Measurements from ENCODE around the gene TTLL11.

The TTLL11 gene

GRCh38 chr9:122058709-122059108 is 34.4 kb downstream of the TTLL11 start:
- Histone ChIP-seq H3K4me1 (ENCODE audit: control insufficient read depth, insufficient read depth, low read length) (no peaks in the 10 kb centered on the region), H3K36me3 (ENCODE audit: control insufficient read depth, insufficient read depth, low read length) (no peaks in the 10 kb centered on the region), H3K9ac (ENCODE audit: low read length) (no peak overlapping the region), H3K27me3 (ENCODE audit: control insufficient read depth, insufficient read depth, low read length) (no peaks in the 10 kb centered on the region), H3K27ac (ENCODE audit: low read depth, low read length) (no peak overlapping the region), H3K4me3 (ENCODE audit: low read length) (no peak overlapping the region)

- Histone ChIP-seq H3K27me3 (ENCODE audit: control insufficient read depth, insufficient read depth, low read length) (no peaks in the 10 kb centered on the region), H3K27ac (ENCODE audit: low read depth, low read length) (no peak overlapping the region), H3K36me3 (ENCODE audit: control insufficient read depth, insufficient read depth, low read length) (no peaks in the 10 kb centered on the region), H3K4me3 (ENCODE audit: low read length) (no peak overlapping the region), H3K4me1 (ENCODE audit: control insufficient read depth, insufficient read depth, low read length) (no peaks in the 10 kb centered on the region), H3K9ac (ENCODE audit: low read length) (no peak overlapping the region)
Measured at GRCh38 chr9:122058051-122058450, 35.1 kb downstream of the TTLL11 start.

- Histone ChIP-seq H3K9ac (ENCODE audit: low read length) (no peak overlapping the region), H3K27me3 (ENCODE audit: control insufficient read depth, insufficient read depth, low read length) (no peaks in the 10 kb centered on the region), H3K4me1 (ENCODE audit: control insufficient read depth, insufficient read depth, low read length) (no peaks in the 10 kb centered on the region), H3K36me3 (ENCODE audit: control insufficient read depth, insufficient read depth, low read length) (no peaks in the 10 kb centered on the region), H3K27ac (ENCODE audit: low read depth, low read length) (no peak overlapping the region), H3K4me3 (ENCODE audit: low read length) (no peak overlapping the region)
Measured at GRCh38 chr9:122057211-122057610, 35.9 kb downstream of the TTLL11 start.

- no peaks in the 10 kb centered on the region for H3K27me3 ChIP-seq (ENCODE audit: control insufficient read depth, insufficient read depth, low read length)
- no peak overlapping the region for H3K27ac ChIP-seq (ENCODE audit: low read depth, low read length)
- no peaks in the 10 kb centered on the region for H3K36me3 ChIP-seq (ENCODE audit: control insufficient read depth, insufficient read depth, low read length)
- no peak overlapping the region for H3K4me3 ChIP-seq (ENCODE audit: low read length)
- no peaks in the 10 kb centered on the region for H3K4me1 ChIP-seq (ENCODE audit: control insufficient read depth, insufficient read depth, low read length)
- H3K9ac ChIP-seq (ENCODE audit: low read length) = no peak overlapping the region
Measured at GRCh38 chr9:122056484-122056883, 36.6 kb downstream of the TTLL11 start.

DNA sequence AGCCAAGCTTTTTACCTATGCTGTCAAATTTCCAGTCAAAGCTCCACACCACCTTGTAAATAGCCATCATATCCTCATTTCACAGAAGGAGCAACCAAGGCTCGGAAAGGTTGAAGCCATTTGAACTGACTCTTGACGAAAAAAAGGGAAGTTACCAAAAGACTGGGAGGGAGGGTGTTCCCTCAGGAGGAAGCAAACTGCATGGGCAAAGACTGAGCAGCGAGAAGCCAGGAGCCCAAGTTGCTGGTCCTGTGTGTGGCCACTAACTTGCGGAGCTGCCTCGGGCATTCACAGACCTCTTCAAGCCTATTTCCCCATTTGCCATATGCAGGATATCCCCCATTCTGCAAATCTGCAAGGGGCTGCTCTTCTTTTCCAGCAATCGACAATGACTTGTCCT is 37.4 kb downstream of the TTLL11 start:
- Histone ChIP-seq H3K4me1 (ENCODE audit: control insufficient read depth, insufficient read depth, low read length) (no peaks in the 10 kb centered on the region), H3K4me3 (ENCODE audit: low read length) (no peak overlapping the region), H3K27me3 (ENCODE audit: control insufficient read depth, insufficient read depth, low read length) (no peaks in the 10 kb centered on the region), H3K9ac (ENCODE audit: low read length) (no peak overlapping the region), H3K36me3 (ENCODE audit: control insufficient read depth, insufficient read depth, low read length) (no peaks in the 10 kb centered on the region), H3K27ac (ENCODE audit: low read depth, low read length) (no peak overlapping the region)

DNA sequence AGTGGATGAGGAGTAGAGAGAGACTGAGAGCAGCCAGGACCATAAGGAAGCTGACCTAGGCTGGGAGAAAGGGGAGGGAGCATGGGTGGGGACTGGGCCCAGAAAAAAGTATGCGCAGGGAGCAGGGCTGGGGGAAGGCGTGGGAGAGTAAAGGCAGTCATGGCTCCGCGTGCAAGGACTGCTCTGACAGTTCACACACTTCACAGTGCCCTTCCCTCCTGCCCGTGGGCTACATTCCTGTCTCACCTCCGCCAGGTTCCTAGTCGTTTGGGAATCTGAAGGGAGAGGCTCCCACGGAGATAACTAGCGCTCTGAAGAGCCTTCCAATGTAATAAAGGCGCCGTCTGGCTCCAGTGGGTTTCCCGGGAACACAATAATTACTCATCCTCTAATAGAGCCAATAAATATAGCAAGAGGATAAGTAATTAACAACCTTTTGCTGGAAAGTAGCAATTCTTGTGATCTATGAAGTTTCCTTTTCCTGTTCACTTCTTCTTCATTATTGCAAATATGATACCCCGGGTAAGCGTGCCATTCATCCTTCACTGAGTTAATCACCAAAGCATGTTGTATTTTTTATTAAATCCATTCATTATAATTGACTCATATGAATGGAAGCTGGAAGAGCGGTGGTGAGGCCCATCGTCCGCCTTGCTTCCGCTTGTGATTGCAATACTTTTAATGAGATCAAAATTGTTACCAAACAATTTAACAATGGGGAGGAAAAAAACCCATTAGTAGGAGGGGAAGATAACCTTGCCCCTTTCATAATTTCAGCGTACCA is 39.3 kb downstream of the TTLL11 start:
- H3K27me3 ChIP-seq (ENCODE audit: control insufficient read depth, insufficient read depth, low read length) = no peaks in the 10 kb centered on the region
- no peak overlapping the region for H3K27ac ChIP-seq (ENCODE audit: low read depth, low read length)
- H3K4me3 ChIP-seq (ENCODE audit: low read length) = no peak overlapping the region
- H3K36me3 ChIP-seq (ENCODE audit: control insufficient read depth, insufficient read depth, low read length) = no peaks in the 10 kb centered on the region
- H3K4me1 ChIP-seq (ENCODE audit: control insufficient read depth, insufficient read depth, low read length) = peaks cover 3% of the 10 kb centered on the region
- no peak overlapping the region for H3K9ac ChIP-seq (ENCODE audit: low read length)

DNA sequence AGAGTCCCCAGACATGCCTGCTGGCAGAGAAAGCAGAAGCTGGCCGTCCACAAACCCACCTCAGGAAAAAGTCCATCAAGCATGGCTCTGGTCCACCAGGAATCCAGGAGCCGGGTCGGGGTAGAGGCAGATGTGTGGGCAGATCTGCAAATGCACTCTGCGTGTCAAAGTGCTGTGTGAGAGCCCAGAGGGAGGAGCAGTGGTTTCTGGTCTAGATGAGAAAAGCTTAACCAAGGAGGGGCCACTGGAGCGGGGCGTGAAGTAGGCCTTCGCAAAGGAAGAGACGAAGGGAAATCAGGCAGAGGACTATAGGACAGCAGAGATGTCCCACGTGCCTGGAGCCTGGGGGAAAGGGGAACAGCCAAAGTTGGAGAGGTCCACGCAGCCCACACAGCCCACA is 40.0 kb downstream of the TTLL11 start:
- H3K27me3 ChIP-seq (ENCODE audit: control insufficient read depth, insufficient read depth, low read length) = no peaks in the 10 kb centered on the region
- H3K9ac ChIP-seq (ENCODE audit: low read length) = no peak overlapping the region
- no peak overlapping the region for H3K4me3 ChIP-seq (ENCODE audit: low read length)
- H3K36me3 ChIP-seq (ENCODE audit: control insufficient read depth, insufficient read depth, low read length) = no peaks in the 10 kb centered on the region
- no peak overlapping the region for H3K27ac ChIP-seq (ENCODE audit: low read depth, low read length)
- H3K4me1 ChIP-seq (ENCODE audit: control insufficient read depth, insufficient read depth, low read length) = peaks cover 5% of the 10 kb centered on the region

DNA sequence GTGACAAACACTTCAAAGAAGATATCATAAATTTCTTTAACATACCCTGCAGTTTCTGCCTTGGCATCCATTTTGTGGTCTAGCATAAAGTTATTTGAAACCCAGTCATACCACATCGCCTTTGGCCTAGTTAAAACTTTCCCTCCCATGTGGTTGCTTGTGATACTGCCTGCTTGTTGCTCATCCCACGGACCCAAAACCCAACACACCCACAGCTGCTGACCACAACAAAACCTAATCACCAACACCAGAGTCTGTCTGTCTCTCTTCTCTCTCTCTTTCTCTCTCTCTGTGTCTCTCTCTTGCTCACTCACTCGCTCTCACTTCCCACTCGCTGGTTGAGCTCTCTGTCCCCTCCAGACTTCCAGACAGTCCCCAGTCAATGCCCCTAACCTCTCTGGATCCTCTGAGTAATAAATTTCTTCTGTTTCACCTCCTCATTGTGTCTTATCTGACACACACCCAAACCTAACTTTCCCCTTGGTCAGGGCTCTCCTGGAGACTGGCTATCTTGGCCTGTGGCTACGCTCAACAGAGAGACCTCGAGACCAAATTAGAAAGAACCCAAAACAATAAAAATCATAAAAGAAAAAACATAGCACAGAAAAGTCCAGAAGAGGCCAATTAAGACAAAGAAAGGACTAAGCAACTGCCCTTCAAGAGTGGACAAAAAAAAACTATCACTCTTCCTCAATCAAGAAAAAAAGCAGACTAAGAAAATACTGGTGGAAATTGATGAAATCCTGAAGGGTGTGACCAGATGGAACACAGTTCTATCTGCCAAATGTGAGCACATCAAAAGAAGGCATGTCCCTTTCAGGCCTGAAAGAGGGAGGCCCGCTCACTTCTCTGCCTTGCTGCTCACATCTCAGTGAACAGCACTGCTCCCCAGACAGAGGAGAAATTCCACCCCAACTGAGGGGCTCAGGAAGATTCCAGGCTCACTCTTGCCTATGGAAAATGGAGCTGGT is 41.5 kb downstream of the TTLL11 start:
- no peaks in the 10 kb centered on the region for H3K27me3 ChIP-seq (ENCODE audit: control insufficient read depth, insufficient read depth, low read length)
- no peak overlapping the region for H3K4me3 ChIP-seq (ENCODE audit: low read length)
- H3K36me3 ChIP-seq (ENCODE audit: control insufficient read depth, insufficient read depth, low read length) = peaks cover 2% of the 10 kb centered on the region
- H3K27ac ChIP-seq (ENCODE audit: low read depth, low read length) = no peak overlapping the region
- H3K4me1 ChIP-seq (ENCODE audit: control insufficient read depth, insufficient read depth, low read length) = peaks cover 5% of the 10 kb centered on the region
- no peak overlapping the region for H3K9ac ChIP-seq (ENCODE audit: low read length)

GRCh38 chr9:122050167-122050566 is 42.9 kb downstream of the TTLL11 start:
- H3K4me1 ChIP-seq (ENCODE audit: control insufficient read depth, insufficient read depth, low read length) = peaks cover 5% of the 10 kb centered on the region
- H3K4me3 ChIP-seq (ENCODE audit: low read length) = no peak overlapping the region
- no peak overlapping the region for H3K27ac ChIP-seq (ENCODE audit: low read depth, low read length)
- H3K9ac ChIP-seq (ENCODE audit: low read length) = no peak overlapping the region
- peaks cover 3% of the 10 kb centered on the region for H3K36me3 ChIP-seq (ENCODE audit: control insufficient read depth, insufficient read depth, low read length)
- H3K27me3 ChIP-seq (ENCODE audit: control insufficient read depth, insufficient read depth, low read length) = no peaks in the 10 kb centered on the region

- Histone ChIP-seq H3K4me1 (ENCODE audit: control insufficient read depth, insufficient read depth, low read length) (peaks cover 8% of the 10 kb centered on the region), H3K27ac (ENCODE audit: low read depth, low read length) (no peak overlapping the region), H3K36me3 (ENCODE audit: control insufficient read depth, insufficient read depth, low read length) (peaks cover 3% of the 10 kb centered on the region), H3K9ac (ENCODE audit: low read length) (no peak overlapping the region), H3K27me3 (ENCODE audit: control insufficient read depth, insufficient read depth, low read length) (no peaks in the 10 kb centered on the region), H3K4me3 (ENCODE audit: low read length) (no peak overlapping the region)
Measured at GRCh38 chr9:122042056-122042455, 51.1 kb downstream of the TTLL11 start.

DNA sequence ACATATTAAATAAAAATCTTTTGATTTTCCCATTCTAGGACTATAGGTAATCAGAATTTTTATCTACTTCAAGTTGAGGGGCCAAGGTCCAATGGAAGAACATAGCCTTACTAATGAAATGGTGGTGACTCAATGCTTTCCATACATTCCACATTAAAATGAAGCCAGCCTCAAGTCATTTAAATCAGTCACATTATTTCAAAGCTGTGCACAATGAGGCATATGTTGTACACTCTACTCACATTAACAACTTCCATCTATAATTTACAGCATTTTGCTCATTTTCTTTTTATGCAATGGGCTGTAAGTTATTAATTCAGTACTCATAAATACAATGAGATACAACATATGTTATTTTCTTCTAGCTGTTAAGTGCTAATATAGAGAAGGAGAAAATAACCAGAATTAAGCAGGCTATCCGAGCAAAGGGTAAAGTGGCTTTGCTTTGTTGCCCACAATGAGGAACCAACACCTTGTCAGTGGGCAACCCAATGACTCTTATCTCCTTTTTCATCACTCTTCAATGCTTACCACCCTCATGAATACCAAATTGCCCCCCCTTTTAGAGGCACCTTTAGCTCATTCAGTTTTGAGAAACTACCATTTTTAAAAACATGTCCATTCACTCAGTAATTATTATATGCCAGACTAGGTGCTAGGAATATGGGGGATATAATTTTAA is 52.4 kb downstream of the TTLL11 start:
- Histone ChIP-seq H3K27ac (ENCODE audit: low read depth, low read length) (peak overlapping the region; percentile 8), H3K4me1 (ENCODE audit: control insufficient read depth, insufficient read depth, low read length) (peaks cover 8% of the 10 kb centered on the region), H3K36me3 (ENCODE audit: control insufficient read depth, insufficient read depth, low read length) (no peaks in the 10 kb centered on the region), H3K9ac (ENCODE audit: low read length) (no peak overlapping the region), H3K4me3 (ENCODE audit: low read length) (no peak overlapping the region), H3K27me3 (ENCODE audit: control insufficient read depth, insufficient read depth, low read length) (no peaks in the 10 kb centered on the region)

- H3K9ac ChIP-seq (ENCODE audit: low read length) = no peak overlapping the region
- H3K4me3 ChIP-seq (ENCODE audit: low read length) = no peak overlapping the region
- no peaks in the 10 kb centered on the region for H3K27me3 ChIP-seq (ENCODE audit: control insufficient read depth, insufficient read depth, low read length)
- H3K4me1 ChIP-seq (ENCODE audit: control insufficient read depth, insufficient read depth, low read length) = peaks cover 8% of the 10 kb centered on the region
- no peak overlapping the region for H3K27ac ChIP-seq (ENCODE audit: low read depth, low read length)
- no peaks in the 10 kb centered on the region for H3K36me3 ChIP-seq (ENCODE audit: control insufficient read depth, insufficient read depth, low read length)
Measured at GRCh38 chr9:122039234-122039633, 53.9 kb downstream of the TTLL11 start.
